ENCODE data around the gene SUPT4H1.

- TF ChIP-seq CTCF (conservative IDR thresholded peaks at IDR 0.05; ENCODE audit: low read depth, low read length) (no peak), MAZ (IDR thresholded peaks at IDR 0.05; ENCODE audit: borderline replicate concordance, low read depth, low read length) (no peak), POLR2A (IDR thresholded peaks at IDR 0.05; ENCODE audit: low read depth, low read length) (no peak), BHLHE40 (IDR thresholded peaks at IDR 0.05; ENCODE audit: low read depth, low read length) (no peak), CHD1 (IDR thresholded peaks at IDR 0.05; ENCODE audit: low read depth, low read length) (no peak), RAD21 (IDR thresholded peaks at IDR 0.05; ENCODE audit: low read length) (no peak), MXI1 (IDR thresholded peaks at IDR 0.05; ENCODE audit: borderline replicate concordance, low read depth, low read length) (no peak), MAFK (IDR thresholded peaks at IDR 0.05; ENCODE audit: low read depth, low read length) (no peak)
These were observed 32.0 kb upstream of the SUPT4H1 start for GRCh38 chr17:58383892-58384462.

Data from IMR-90 (cell line).